Panc1 (cell line): ENCODE results near the gene MSMP. TPM values are rescaled to one million over a fixed set of nuclear protein-coding genes. Genes with fewer than 3 reads are reported as not detected.

Experiments
- microRNA-seq: library from miRNA; unstranded; fragments of <30 nt; microRNA quantifications from one replicate; pipeline ENCODE4 v1.1.0, GENCODE V29; 2020; ENCODE audit not compliant: unreplicated experiment
- total RNA-seq: library from RNA; stranded (reverse); gene quantifications from one replicate; pipeline ENCODE4 v1.2.1, GENCODE V29; 2021; ENCODE audit not compliant: unreplicated experiment

MSMP gene
- total RNA-seq, 1 experiment from 2014 or later, result 1.4 TPM

Small RNA genes within 50 kb of the gene (microRNA-seq; reads per million reads assigned to microRNA genes)
- 1.6 reads per million for gene MIR6852
- not detected for gene MIR6853

Other genes with a start within 250 kb of the MSMP start
- gene TESK1, start 149.0 kb downstream of the MSMP start, total RNA-seq, result 55.0 TPM
- 0.72 TPM for gene CD72, start 135.9 kb downstream of the MSMP start, total RNA-seq
- not detected for gene SIT1, start 103.3 kb downstream of the MSMP start, total RNA-seq
- 29,896 TPM for gene RMRP, start 96.3 kb downstream of the MSMP start, total RNA-seq
- gene CCDC107, start 96.0 kb downstream of the MSMP start, total RNA-seq, result 39.9 TPM
- gene ARHGEF39, start 89.1 kb downstream of the MSMP start, total RNA-seq, result 34.0 TPM
- gene CA9, start 80.3 kb downstream of the MSMP start, total RNA-seq, result 0.31 TPM
- gene TPM2, start 64.4 kb downstream of the MSMP start, total RNA-seq, result 544 TPM
- 347 TPM for gene TLN1, start 22.1 kb downstream of the MSMP start, total RNA-seq
- 67.0 TPM for gene CREB3, start 21.6 kb downstream of the MSMP start, total RNA-seq
- gene GBA2, start 5.0 kb downstream of the MSMP start, total RNA-seq, result 109 TPM
- 43.3 TPM for gene RGP1, start 5.0 kb downstream of the MSMP start, total RNA-seq
- 12.2 TPM for gene NPR2, start 37.3 kb upstream of the MSMP start, total RNA-seq
- gene SPAG8, start 58.0 kb upstream of the MSMP start, total RNA-seq, result 0.90 TPM
- gene HINT2, start 60.8 kb upstream of the MSMP start, total RNA-seq, result 75.6 TPM
- gene FAM221B, start 74.5 kb upstream of the MSMP start, total RNA-seq, result not detected
- gene TMEM8B, start 75.0 kb upstream of the MSMP start, total RNA-seq, result 7.9 TPM
- gene OR13J1, start 116.1 kb upstream of the MSMP start, total RNA-seq, result not detected
- gene HRCT1, start 151.9 kb upstream of the MSMP start, total RNA-seq, result not detected
- not detected for gene SPAAR, start 155.2 kb upstream of the MSMP start, total RNA-seq
- not detected for gene OR2S2, start 203.9 kb upstream of the MSMP start, total RNA-seq